Left lung (tissue), 10 donors: ENCODE data around the gene COIL. TPM values are rescaled to one million over a fixed set of nuclear protein-coding genes. Genes with fewer than 3 reads are reported as not detected.
"Not testable (repeated sequence)": the region's sequence is repeated elsewhere in the genome, so short reads cannot be mapped to it uniquely, and the experiment has no call there.

Source experiments
- ATAC-seq: fragments of 200-7000 bp; cut with Tn5 transposase; one replicate; pipeline ENCODE4 v1.9.1; 2020; ENCODE audit warnings: moderate library complexity
- DNase-seq, 4 donors: peaks; one replicate each; pipeline ENCODE4 v3.0.0-alpha.2; 2013 to 2020
- H3K27ac ChIP-seq, 2 donors: fragments of 200-600 bp; sonication (generic) in 1 of 2; one replicate each; pipeline versions ENCODE4 v1.5.0 to v1.8.0; 2020 to 2021
- H3K27me3 ChIP-seq, 2 donors: fragments of 200-600 bp; sonication (generic) in 1 of 2; one replicate each; pipeline versions ENCODE4 v1.5.0 to v1.8.0; 2020 to 2021
- H3K36me3 ChIP-seq, 2 donors: fragments of 200-600 bp; sonication (generic) in 1 of 2; one replicate each; pipeline versions ENCODE4 v1.5.0 to v1.8.0; 2020 to 2021
- H3K4me1 ChIP-seq, 2 donors: fragments of 200-600 bp; one replicate each; pipeline ENCODE4 v1.8.0; 2021
- H3K4me3 ChIP-seq, 2 donors: fragments of 200-600 bp; sonication (generic) in 1 of 2; one replicate each; pipeline versions ENCODE4 v1.5.0 to v1.8.0; 2020 to 2021; ENCODE audit warnings: mild to moderate bottlenecking in 1 of 2
- H3K9me3 ChIP-seq, 2 donors: fragments of 200-600 bp; sonication (generic) in 1 of 2; one replicate each; pipeline versions ENCODE4 v1.5.0 to v1.8.0; 2020 to 2021
- intact Hi-C, 2 donors: fragments of 100-400 bp; cut with DNase I; formaldehyde crosslinking; loops; one replicate each; pipeline versions ENCODE4 v1.11.2 to v1.14.2; 2022
- polyA plus RNA-seq, 6 donors: library from polyadenylated mRNA; unstranded; fragments of 120-200 nt; gene quantifications; one replicate each; pipeline ENCODE4 v1.2.1, GENCODE V29; 2013; ENCODE audit not compliant: insufficient read length in 6 of 6
- total RNA-seq, 2 donors: library from RNA; stranded (reverse); fragmentation: NEBNext Ultra II Directional; extraction: Animal tissue kit (Norgen Biotek cat#: 25700); gene quantifications; one replicate each; pipeline ENCODE4 v1.2.1, GENCODE V29; 2021
- TF ChIP-seq, protein P1 (sequence below), 2 donors: fragments of 200-600 bp; sonication (generic) in 1 of 2; IDR thresholded peaks; one replicate each; pipeline versions ENCODE4 v1.5.0 to v1.8.0; 2021; ENCODE audit warnings: antibody characterized with exemption in 2 of 2
- donor health status: DM: no; HTN: yes; CAD: no.
- donor health status: DM: no; HTN: no; CAD: no.

COIL gene
- total and polyA plus RNA-seq, 8 donors, result 10.9 to 33.8 (median 29.7) TPM

DNA sequence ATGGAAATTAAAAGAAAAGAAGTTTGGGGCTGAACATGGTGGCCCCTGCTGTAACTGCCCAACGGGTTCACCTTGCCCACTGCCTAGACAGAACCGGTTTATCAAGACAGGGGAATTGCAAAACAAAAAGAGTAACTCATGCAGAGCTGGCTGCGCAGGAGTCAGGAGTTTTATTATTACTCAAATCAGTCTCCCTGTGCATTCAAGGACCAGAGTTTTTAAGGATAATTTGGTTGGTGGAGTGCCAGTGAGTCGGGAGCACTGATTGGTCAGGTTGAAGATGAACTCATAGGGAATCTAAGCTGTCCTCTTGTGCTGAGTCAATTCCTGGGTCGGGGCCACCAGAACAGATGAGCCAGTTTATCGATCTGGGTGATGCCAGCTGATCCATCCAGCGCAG, 12.7 kb upstream of the COIL start:
- Histone ChIP-seq H3K27ac (no peak overlapping the region), H3K9me3 (no peaks in the 10 kb centered on the region), H3K27me3 (no peaks in the 10 kb centered on the region), H3K4me1 (peaks cover 0 to 9% of the 10 kb centered on the region in 2 donors), H3K36me3 (no peaks in the 10 kb centered on the region), H3K4me3 (no peak overlapping the region)
- intact Hi-C loops, result no loop called here
- TF ChIP-seq, protein P1, sequence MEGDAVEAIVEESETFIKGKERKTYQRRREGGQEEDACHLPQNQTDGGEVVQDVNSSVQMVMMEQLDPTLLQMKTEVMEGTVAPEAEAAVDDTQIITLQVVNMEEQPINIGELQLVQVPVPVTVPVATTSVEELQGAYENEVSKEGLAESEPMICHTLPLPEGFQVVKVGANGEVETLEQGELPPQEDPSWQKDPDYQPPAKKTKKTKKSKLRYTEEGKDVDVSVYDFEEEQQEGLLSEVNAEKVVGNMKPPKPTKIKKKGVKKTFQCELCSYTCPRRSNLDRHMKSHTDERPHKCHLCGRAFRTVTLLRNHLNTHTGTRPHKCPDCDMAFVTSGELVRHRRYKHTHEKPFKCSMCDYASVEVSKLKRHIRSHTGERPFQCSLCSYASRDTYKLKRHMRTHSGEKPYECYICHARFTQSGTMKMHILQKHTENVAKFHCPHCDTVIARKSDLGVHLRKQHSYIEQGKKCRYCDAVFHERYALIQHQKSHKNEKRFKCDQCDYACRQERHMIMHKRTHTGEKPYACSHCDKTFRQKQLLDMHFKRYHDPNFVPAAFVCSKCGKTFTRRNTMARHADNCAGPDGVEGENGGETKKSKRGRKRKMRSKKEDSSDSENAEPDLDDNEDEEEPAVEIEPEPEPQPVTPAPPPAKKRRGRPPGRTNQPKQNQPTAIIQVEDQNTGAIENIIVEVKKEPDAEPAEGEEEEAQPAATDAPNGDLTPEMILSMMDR (IDR thresholded peaks at IDR 0.05), result no peak
- DNase-seq, result peak in 1 of 4 donors; percentile 33
- no peak for ATAC-seq

DNA sequence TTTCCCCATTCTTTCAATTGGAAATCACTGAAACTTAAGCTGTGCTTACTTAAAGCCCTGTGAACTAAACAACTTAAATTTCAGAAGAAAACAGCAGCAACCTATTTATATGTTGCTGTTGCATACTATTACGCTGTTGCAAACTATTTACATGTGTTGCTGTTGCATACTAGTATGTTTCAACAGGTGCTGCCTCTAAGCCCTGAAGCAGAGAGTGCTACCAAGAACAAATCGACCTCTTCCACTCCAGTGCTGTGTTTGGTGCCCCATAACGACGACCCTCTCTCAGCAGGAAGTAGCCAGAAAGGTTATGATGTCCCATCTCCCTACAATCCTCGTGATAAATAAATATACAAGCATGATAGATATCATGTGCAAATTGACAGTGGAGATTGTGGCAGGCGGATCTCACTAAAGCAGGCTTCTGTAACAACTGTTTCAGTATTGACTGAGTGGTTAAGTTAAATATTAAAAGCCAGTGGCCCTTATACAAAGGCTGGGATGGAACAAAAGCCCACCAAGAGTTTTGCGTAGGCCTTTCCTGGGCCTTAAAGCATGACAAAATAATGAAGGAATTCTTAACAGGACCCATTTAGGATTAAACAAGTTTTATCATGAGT, 11.4 kb upstream of the COIL start:
- DNase-seq (no peak), ATAC-seq (no peak)
- Histone ChIP-seq H3K4me3 (no peak overlapping the region), H3K4me1 (peaks cover 0 to 4% of the 10 kb centered on the region in 2 donors), H3K9me3 (no peaks in the 10 kb centered on the region), H3K36me3 (no peaks in the 10 kb centered on the region), H3K27ac (no peak overlapping the region), H3K27me3 (no peaks in the 10 kb centered on the region)
- intact Hi-C loops, result no loop called here
- TF ChIP-seq, protein P1 (IDR thresholded peaks at IDR 0.05), result no peak

DNA sequence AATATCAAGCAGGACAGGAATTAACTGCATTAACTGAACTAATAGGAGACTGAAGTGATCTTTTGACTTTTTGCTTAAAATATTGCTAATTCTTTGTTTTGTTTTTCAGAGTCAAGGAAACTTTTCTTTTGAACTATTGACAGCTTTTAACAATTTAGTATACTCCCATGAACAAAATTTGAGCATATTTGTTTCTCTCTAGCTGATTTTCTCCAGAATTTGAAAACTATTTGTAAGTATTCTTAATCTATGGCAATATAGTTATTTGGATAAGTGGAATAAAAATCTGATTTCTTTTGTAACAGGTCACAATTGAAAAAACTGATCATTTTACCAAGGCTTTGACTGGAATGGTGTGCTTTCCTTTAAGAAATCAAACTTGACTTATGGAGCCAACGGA, 10.1 kb upstream of the COIL start:
- no peaks in the 10 kb centered on the region for H3K9me3 ChIP-seq
- H3K36me3 ChIP-seq, result no peaks in the 10 kb centered on the region
- ATAC-seq (no peak), DNase-seq (no peak)
- H3K27ac ChIP-seq, result no peak overlapping the region
- no peaks in the 10 kb centered on the region for H3K4me1 ChIP-seq
- intact Hi-C loops, result no loop called here
- TF ChIP-seq, protein P1 (IDR thresholded peaks at IDR 0.05), result no peak
- no peaks in the 10 kb centered on the region for H3K27me3 ChIP-seq
- H3K4me3 ChIP-seq, result no peak overlapping the region

DNA sequence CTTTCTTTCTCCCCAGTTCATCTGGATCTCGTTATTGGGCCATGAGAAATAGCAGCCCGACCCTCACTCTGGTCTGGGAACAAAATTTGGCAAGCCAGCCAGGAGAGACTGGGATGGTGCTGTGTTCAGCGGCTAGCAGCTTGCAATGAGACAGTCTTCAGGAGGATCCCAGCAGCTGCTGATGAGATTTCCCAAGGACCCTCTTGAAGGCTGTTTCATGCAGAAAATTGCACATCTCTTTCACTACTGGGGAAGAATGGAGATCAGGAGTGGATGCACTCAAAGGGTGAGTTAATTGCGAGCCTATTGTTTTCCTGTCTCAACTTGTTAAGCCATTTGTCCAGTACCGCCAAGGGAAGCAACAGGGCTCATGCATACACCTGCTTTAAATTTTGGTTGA, 5.5 kb upstream of the COIL start:
- TF ChIP-seq, protein P1 (IDR thresholded peaks at IDR 0.05), result no peak
- no peaks in the 10 kb centered on the region for H3K4me1 ChIP-seq
- no peak overlapping the region for H3K4me3 ChIP-seq
- H3K36me3 ChIP-seq, result no peaks in the 10 kb centered on the region
- intact Hi-C loops, result no loop called here
- no peaks in the 10 kb centered on the region for H3K27me3 ChIP-seq
- no peak for ATAC-seq
- H3K9me3 ChIP-seq, result no peaks in the 10 kb centered on the region
- no peak for DNase-seq
- H3K27ac ChIP-seq, result no peak overlapping the region

DNA sequence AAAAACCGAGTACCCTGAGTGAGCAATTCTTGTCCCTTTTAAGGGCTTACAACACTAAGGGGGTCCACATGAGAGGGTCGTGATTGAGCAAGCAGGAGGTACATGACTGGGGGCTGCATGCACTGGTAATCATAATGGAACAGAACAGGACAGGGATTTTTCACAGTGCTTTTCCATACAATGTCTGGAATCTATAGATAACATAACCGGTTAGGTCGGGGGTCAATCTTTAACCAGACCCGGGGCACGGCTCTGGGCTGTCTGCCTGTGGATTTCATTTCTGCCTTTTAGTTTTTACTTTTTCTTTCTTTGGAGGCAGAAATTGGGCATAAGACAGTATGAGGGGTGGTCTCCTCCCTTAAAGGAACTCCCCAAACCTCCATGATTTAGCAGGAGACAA, 4.8 kb upstream of the COIL start:
- ATAC-seq, H3K4me1 ChIP-seq, H3K36me3 ChIP-seq, DNase-seq, H3K27ac ChIP-seq, H3K9me3 ChIP-seq, H3K27me3 ChIP-seq, H3K4me3 ChIP-seq, intact Hi-C loops: not testable (repeated sequence)

DNA sequence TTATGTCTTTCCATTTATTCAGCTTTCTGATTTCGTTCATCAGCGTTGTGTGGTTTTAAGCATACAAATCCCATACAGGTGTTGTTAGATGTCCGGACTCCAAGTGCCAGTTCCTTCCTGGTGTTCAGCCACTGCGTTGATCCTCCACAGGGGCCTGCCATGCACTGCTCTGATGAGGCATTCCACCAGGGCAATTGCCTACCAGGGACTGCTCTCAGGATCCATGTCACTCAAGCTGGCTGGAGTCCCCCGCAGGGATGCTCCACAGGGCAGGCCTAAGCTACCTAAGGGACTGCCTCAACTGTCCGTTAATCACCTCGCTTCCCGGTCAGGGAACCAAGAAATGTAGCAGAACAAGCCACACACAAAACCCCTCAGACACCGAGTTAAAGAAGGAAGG, 4.4 kb upstream of the COIL start:
- H3K4me1 ChIP-seq, DNase-seq, H3K27ac ChIP-seq, H3K27me3 ChIP-seq, H3K9me3 ChIP-seq, intact Hi-C loops, ATAC-seq, H3K36me3 ChIP-seq, H3K4me3 ChIP-seq: not testable (repeated sequence)
